GM04504 (cell line): ENCODE data around the gene RAB11FIP3.

Experiments used
- DNase-seq: peaks from one replicate; pipeline ENCODE4 v3.0.0-alpha.2; 2012; ENCODE audit warnings: low read depth

RAB11FIP3 gene

GRCh38 chr16:554640-555365 is 129.4 kb downstream of the RAB11FIP3 start:
- DNase-seq = peak; percentile 71

- DNase-seq = no peak
Observed at GRCh38 chr16:555528-556473, 130.4 kb downstream of the RAB11FIP3 start.

GRCh38 chr16:556474-557173 is 131.2 kb downstream of the RAB11FIP3 start:
- no peak for DNase-seq

GRCh38 chr16:557463-558297 is 132.2 kb downstream of the RAB11FIP3 start:
- no peak for DNase-seq

- no peak for DNase-seq
Observed at GRCh38 chr16:558298-559020, 133.0 kb downstream of the RAB11FIP3 start.

- no peak for DNase-seq
Observed at GRCh38 chr16:559021-559380, 133.6 kb downstream of the RAB11FIP3 start.

GRCh38 chr16:559411-560203 is 134.2 kb downstream of the RAB11FIP3 start:
- no peak for DNase-seq

- DNase-seq = no peak
Observed at GRCh38 chr16:560204-560700, 134.8 kb downstream of the RAB11FIP3 start, which contains the start of gene PRR35. Gene PRR35, plus strand, starts transcription at chr16:560394. Its CDS starts 2,901 bp downstream, at chr16:563295.

GRCh38 chr16:560701-561412 is 135.4 kb downstream of the RAB11FIP3 start:
- DNase-seq = no peak

- no peak for DNase-seq
Observed at GRCh38 chr16:561413-561794, 136.0 kb downstream of the RAB11FIP3 start.

GRCh38 chr16:561957-562938 is 136.8 kb downstream of the RAB11FIP3 start:
- no peak for DNase-seq

GRCh38 chr16:563072-563644 is 137.7 kb downstream of the RAB11FIP3 start:
- DNase-seq = no peak

- DNase-seq = no peak
Observed at GRCh38 chr16:564690-565418, 139.4 kb downstream of the RAB11FIP3 start.

- no peak for DNase-seq
Observed at GRCh38 chr16:565419-566330, 140.2 kb downstream of the RAB11FIP3 start.

- DNase-seq = no peak
Observed at GRCh38 chr16:566475-567372, 141.3 kb downstream of the RAB11FIP3 start, which contains the start of gene NHLRC4. Gene NHLRC4, plus strand, starts transcription at chr16:567005. Its CDS starts 1,043 bp downstream, at chr16:568048.
